HG03378 (cell line): ENCODE data around the gene JCHAIN.
A peak's percentile ranks its signal among the peaks of the same experiment; 100 is the strongest.

ENCODE experiments used
- ATAC-seq: cut with Tn5 transposase; IDR thresholded peaks from one replicate; pipeline ENCODE4 v1.9.1; 2021; ENCODE audit warnings: mild to moderate bottlenecking, moderate library complexity; ENCODE audit not compliant: unreplicated experiment

Gene JCHAIN

DNA sequence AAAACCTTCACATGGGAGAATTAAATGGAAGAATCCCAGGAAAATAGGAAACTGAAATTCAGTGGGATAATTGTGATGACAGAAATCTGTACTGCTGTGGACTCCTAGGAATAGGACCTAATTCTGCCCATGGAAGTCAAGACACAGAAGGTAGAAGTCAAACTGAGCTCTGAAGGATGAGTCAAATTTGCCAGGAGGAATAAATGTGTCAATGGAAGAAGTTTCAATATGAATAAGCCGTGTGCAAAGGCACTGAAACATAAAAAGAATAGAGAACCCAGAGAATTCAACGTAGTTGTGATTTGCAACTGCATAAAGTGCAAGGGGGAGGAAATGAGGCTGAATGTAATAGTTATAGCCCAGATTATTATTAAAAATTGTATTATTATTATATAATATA, 26.1 kb downstream of the JCHAIN start:
- ATAC-seq, result peak; percentile 74

DNA sequence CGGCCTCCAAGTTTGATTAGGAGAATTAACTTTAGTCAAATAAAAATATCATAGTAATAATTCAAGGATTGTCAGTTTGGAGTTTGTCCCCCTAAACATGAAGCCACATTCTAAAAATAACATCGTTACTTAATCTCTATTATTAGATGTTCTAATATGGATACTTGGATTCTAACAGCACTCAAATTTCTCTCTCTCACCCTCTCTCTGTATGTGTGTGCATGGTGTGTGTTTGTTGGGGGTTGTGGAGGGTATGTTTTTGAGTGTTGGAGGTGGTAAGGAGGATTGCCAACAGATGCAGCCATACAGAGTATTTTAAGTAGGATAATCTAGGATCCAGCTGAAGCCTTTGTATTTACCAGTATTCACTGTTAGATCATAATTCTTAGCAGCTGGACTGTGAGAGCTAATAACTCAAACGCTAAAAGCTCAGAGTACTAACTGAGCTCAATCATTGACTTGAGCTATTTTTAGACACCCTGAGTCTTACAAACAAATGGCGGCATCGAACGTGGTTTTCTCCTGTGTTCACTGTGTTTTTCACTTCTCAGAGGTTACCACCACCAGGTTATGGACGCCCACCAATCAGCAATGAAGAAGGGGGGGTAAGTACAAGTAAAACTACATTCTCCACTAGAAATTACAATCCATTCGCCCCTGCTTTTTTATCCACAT, 28.9 kb downstream of the JCHAIN start:
- no peak for ATAC-seq

GRCh38 chr4:70634482-70634881, 31.8 kb downstream of the JCHAIN start:
- ATAC-seq, result no peak

GRCh38 chr4:70632028-70632427, 34.3 kb downstream of the JCHAIN start:
- ATAC-seq, result no peak

GRCh38 chr4:70630162-70630561, 36.1 kb downstream of the JCHAIN start:
- ATAC-seq, result no peak

- peak; percentile 51 for ATAC-seq
Observed at GRCh38 chr4:70629469-70630090, 36.7 kb downstream of the JCHAIN start.

DNA sequence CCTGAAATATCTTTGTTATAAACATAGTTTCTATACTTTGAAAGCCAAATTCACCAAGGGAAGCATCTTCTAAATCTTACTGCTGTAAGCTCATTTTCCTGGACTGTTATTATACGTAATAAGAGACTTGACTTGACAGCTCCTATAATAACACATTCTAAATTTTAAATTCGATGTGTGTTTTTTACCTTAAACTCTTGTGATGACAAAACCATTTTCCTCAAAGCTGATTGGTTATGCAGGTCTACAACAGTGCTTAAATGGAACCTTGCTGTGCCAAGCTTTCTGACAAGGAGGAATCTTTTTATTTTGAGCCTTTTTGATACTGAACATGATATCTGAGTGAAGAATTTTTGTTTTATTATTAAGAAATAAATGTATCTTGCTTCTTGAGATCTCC, 37.9 kb downstream of the JCHAIN start, which contains the start of gene ENAM:
TSS of gene ENAM (plus strand) at position 301 of the 400 bp plus-strand sequence. CDS start 757 bp downstream, outside the sequence.
- ATAC-seq, result no peak

GRCh38 chr4:70627620-70628019, 38.7 kb downstream of the JCHAIN start:
- no peak for ATAC-seq

DNA sequence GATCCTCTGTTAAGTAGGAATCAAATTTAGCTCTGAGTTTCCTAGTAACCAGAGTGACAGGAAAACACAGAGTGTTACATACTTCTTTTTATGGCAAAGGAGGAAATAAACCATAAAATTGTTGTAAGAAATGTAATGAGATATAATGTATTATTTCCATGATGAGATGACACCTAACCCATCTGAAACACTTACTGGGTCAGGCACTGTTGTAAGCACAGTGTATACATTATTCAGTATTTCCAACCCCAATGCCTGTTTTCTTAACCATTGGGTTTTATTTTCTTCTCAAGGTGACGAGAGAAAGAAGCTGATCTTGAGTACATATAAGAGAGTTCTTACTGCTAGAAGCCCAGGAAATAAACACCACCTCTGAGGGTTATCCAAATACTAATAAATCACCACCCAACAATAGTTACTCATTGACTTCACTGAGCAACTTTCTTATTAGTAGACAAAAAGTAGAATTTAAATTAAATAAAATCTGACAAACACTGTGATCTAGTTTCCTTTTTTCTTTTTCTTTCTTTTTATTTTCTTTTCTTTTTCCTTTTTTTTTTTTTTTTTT, 42.0 kb downstream of the JCHAIN start:
- ATAC-seq, result no peak

- ATAC-seq, result no peak
Observed at GRCh38 chr4:70623323-70623722, 43.0 kb downstream of the JCHAIN start.

DNA sequence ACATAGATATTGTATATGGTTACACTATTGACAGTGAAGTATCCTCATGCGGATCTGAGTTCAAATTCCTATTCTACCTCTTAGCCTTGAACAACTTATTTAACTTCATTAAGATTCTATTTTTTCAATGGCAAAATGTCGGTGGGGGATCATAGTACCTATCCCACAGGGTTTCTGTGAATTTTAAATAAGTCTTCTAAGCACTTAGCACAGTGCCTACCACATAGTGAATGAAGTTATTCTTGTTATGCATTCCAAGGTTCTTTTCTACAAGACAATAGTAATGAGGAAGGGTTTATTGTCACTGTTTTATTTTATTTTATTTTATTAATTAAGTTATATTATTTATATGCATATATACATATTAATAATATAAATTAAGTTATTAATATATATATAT, 46.5 kb downstream of the JCHAIN start:
- no peak for ATAC-seq

GRCh38 chr4:70619288-70619687, 47.0 kb downstream of the JCHAIN start:
- ATAC-seq, result no peak

DNA sequence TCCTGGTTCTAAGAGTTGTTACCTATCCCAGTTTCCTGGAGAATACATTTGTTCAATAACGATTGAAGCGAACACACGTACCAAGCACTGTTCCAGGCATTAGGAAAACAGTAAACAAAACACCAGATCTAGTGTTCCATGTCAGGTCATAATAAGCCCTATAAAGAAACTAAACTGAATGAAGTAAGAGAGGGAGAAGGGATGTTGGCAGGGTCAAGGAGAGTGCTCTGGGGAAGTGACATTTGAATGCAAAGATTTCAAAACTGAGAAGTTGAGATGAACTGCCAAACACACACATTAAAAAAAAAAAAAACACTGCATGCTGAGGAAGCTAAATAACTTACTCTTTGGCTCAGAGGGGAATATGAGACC, 52.1 kb downstream of the JCHAIN start:
- ATAC-seq, result no peak

DNA sequence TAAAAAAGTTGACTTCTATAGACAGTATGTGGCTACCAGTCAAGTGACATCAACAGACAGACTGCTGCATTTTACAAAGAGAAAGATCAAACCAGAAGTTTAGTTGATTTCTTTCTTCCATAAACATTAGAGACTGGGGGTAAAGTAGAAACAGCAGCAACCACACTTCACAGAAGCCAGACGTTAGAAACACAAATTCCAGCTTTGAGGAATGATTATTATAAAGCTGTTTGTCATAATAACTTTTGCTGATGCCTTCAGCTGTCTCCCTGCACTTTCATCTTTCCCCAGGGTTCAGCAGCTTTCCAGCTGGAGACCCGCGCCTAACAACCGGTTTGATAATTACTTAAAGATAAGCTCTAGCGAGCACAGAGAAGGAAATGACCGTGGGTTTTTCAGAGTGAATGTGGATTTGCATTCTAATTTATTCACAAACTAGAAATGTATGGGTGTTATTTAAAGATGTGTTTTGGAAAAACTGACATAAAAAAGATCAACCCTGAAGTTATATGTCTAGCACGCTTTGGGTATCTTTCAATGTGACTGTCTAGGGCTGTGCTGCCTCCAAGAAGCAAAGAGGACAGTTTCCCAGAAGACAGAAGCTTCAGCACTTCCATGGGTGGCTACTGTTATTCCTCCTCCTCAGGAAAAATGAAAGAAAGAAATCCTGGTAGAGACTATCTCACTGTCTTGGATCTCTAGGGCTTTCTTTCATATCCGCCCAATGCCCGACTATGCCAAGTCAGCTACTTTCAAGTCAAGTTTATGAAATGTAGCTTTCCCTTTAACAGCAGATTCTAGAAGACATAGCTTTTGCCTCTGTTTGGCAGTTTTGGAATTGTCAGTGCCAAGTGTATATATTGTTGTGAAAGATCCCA, 52.8 kb downstream of the JCHAIN start:
- ATAC-seq, result peak; percentile 67

DNA sequence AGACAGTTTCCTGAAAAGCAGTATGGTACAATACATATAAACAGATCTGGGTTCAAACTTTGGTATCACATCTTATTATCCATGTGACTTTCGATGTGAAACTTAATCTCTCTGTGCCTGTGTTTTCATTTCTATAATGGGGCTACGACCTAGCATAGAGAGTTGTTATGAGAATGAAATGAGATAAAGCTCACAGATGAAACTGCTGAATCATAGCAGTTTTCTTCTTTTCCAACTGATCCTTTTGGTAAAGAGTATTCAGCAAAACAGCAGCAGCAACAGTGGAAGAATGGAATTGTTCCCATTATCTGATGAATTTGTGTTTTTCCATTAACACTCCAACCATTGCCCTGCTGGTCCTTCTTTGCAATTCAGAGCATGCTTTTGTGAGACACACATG, 58.0 kb downstream of the JCHAIN start:
- ATAC-seq, result no peak

DNA sequence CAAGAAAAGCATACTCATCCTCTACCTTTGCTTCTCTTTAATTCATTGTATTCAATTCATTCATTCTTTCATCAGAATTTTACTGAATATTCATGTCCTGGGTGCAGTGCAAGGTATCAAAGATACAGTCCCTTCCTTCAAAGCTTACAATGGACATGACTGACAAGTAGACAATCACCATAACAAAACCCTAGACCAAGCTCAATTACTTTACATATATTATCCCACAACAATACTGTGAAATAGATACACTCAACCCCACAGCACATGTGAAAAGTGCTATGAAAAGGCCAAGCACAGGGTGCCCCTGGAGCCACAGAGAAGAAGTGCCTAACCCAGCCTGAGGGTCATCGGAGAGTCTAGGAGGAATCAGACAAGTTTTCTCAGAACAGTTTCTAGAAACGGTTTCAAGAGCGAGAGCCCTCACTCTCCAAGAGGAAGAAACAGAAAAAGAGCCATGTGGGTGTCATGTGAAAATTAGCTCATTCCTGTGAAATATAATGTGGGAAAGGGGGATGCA, 58.9 kb downstream of the JCHAIN start:
- ATAC-seq, result no peak

DNA sequence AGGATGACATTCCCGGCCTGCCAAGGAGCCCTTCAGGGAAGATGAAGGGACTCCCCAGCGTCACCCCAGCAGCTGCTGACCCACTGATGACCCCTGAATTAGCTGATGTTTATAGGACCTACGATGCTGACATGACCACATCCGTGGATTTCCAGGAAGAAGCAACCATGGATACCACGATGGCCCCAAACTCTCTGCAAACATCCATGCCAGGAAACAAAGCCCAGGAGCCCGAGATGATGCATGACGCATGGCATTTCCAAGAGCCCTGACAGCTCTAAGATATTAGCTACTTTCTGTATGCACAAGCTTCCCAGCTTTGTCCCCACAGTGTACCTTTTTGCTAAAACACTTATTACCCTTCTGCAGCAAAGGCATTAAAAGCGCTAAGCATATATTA, 59.8 kb downstream of the JCHAIN start:
- no peak for ATAC-seq
